HCT116 (cell line): ENCODE data around the gene PCSK6. TPM values are rescaled to one million over a fixed set of nuclear protein-coding genes. Genes with fewer than 3 reads are reported as not detected.

ENCODE experiments used
- ATAC-seq: fragments of 200-7000 bp; cut with Tn5 transposase; 2 replicates; pipeline ENCODE4 v1.9.1; 2020; ENCODE audit warnings: mild to moderate bottlenecking, moderate library complexity
- BruUV-seq: library from RNA; stranded (reverse); fragments of 400-500 nt; replicated peaks from 2 replicates; lab custom pipeline; 2021; lab: Mats Ljungman, UMichigan
- CTCF ChIA-PET: fragments of 300-600 bp; sonication (Branson Sonifier 250); formaldehyde crosslinking; loops from one replicate; lab custom pipeline; 2021; ENCODE audit warnings: antibody characterized with exemption; lab: Charles Lee
- POLR2A ChIA-PET: fragments of 300-600, 350-600 bp; sonication (Branson Sonifier 250); formaldehyde crosslinking; loops from one replicate; lab custom pipeline; 2021; ENCODE audit warnings: antibody characterized with exemption; lab: Charles Lee
- RAD21 ChIA-PET, 2 experiments: fragments of 300-600 bp; sonication (Branson Sonifier 250); formaldehyde crosslinking; loops; one replicate each; lab custom pipeline; 2023; ENCODE audit warnings: low total read pairs in 2 of 2; ENCODE audit not compliant: uncharacterized antibody in 2 of 2, unreplicated experiment in 2 of 2, low non-redundant PET in 1 of 2; lab: Charles Lee
- DNase-seq: peaks from one replicate; pipeline ENCODE4 v3.0.0-alpha.2; 2010; ENCODE audit warnings: low read depth, low spot score
- H2AFZ ChIP-seq: fragments of 200-600 bp; shearing (Covaris generic), sonication (generic); 2 replicates; pipeline ENCODE4 v1.6.1; 2017; ENCODE audit warnings: low read depth, mixed run types, mixed read lengths, antibody characterized with exemption, low read length; ENCODE audit not compliant: poor library complexity, severe bottlenecking
- H3K27ac ChIP-seq: 2 replicates; pipeline ENCODE4 v1.5.1; 2012; ENCODE audit warnings: low read depth, low read length
- H3K27me3 ChIP-seq: fragments of 200-600 bp; sonication (generic); 2 replicates; pipeline ENCODE4 v1.6.1; 2016; ENCODE audit warnings: mixed run types, low read length, mixed read lengths; ENCODE audit not compliant: insufficient read depth
- H3K36me3 ChIP-seq, 2 experiments: fragments of 200-500 bp in 1 of 2; fragments of 200-600 bp in 1 of 2; sonication (Bioruptor generic) in 1 of 2; sonication (generic) in 1 of 2; 2 replicates each; pipeline versions ENCODE4 v1.5.1 to v1.6.1; 2014 to 2016; ENCODE audit warnings: low read length in 2 of 2, inconsistent platforms in 1 of 2, mixed read lengths in 1 of 2, mixed run types in 1 of 2; ENCODE audit not compliant: insufficient read depth in 2 of 2, control insufficient read depth in 1 of 2
- H3K4me1 ChIP-seq, 2 experiments: fragments of 200-600 bp in 1 of 2; sonication (generic) in 1 of 2; 2 replicates each; pipeline versions ENCODE4 v1.5.1 to v1.6.1; 2012 to 2017; ENCODE audit warnings: low read length in 2 of 2, inconsistent platforms in 1 of 2, mild to moderate bottlenecking in 1 of 2, mixed read lengths in 1 of 2, mixed run types in 1 of 2, moderate library complexity in 1 of 2; ENCODE audit not compliant: insufficient read depth in 2 of 2, control insufficient read depth in 1 of 2
- H3K4me2 ChIP-seq: fragments of 200-600 bp; sonication (generic); 2 replicates; pipeline ENCODE4 v1.6.1; 2017; ENCODE audit warnings: mixed run types, low read length, mixed read lengths
- H3K4me3 ChIP-seq, 2 experiments: fragments of 200-600 bp in 1 of 2; sonication (generic) in 1 of 2; replicated peaks in 1 of 2; 2 replicates each; pipeline ENCODE4 v1.5.1; 2011 to 2016; ENCODE audit warnings: low read length in 2 of 2, control low read depth in 1 of 2, low read depth in 1 of 2, mild to moderate bottlenecking in 1 of 2, mixed read lengths in 1 of 2, mixed run types in 1 of 2
- H3K79me2 ChIP-seq: fragments of 200-600 bp; sonication (generic); 2 replicates; pipeline ENCODE4 v1.6.1; 2017; ENCODE audit warnings: mild to moderate bottlenecking, mixed run types, low read length, moderate library complexity, mixed read lengths; ENCODE audit not compliant: insufficient read depth
- H3K9ac ChIP-seq: fragments of 200-600 bp; sonication (generic); 2 replicates; pipeline ENCODE4 v1.6.1; 2016; ENCODE audit warnings: low read length, mixed read lengths
- H3K9me2 ChIP-seq: fragments of 200-600 bp; sonication (generic), shearing (Covaris generic); 2 replicates; pipeline ENCODE4 v1.6.1; 2017; ENCODE audit warnings: mixed run types, mild to moderate bottlenecking, moderate library complexity; ENCODE audit not compliant: insufficient read depth
- H3K9me3 ChIP-seq, 2 experiments: fragments of 200-500 bp in 1 of 2; fragments of 200-600 bp in 1 of 2; sonication (Bioruptor generic) in 1 of 2; sonication (generic) in 1 of 2; 2 replicates each; pipeline ENCODE4 v1.6.1; 2014 to 2017; ENCODE audit warnings: low read length in 2 of 2, mixed read lengths in 2 of 2, inconsistent platforms in 1 of 2, low read depth in 1 of 2, mild to moderate bottlenecking in 1 of 2, mixed run types in 1 of 2, moderate library complexity in 1 of 2; ENCODE audit not compliant: control insufficient read depth in 1 of 2, insufficient read depth in 1 of 2
- H4K20me1 ChIP-seq: fragments of 200-600 bp; sonication (generic), shearing (Covaris generic); 2 replicates; pipeline ENCODE4 v1.6.1; 2017; ENCODE audit warnings: mixed run types, mild to moderate bottlenecking, moderate library complexity; ENCODE audit not compliant: insufficient read depth
- ATF3 ChIP-seq: IDR thresholded peaks from 2 replicates; pipeline ENCODE4 v1.6.1; 2012
- CBX3 ChIP-seq: IDR thresholded peaks from 2 replicates; pipeline ENCODE4 v1.6.1; 2012; ENCODE audit warnings: low read depth
- CEBPB ChIP-seq: IDR thresholded peaks from 2 replicates; pipeline ENCODE4 v1.6.1; 2012; ENCODE audit warnings: low read depth
- ELF1 ChIP-seq: IDR thresholded peaks from 2 replicates; pipeline ENCODE4 v1.6.1; 2012; ENCODE audit warnings: low read depth, borderline replicate concordance
- EZH2 ChIP-seq: fragments of 200-600 bp; sonication (generic); IDR thresholded peaks from 2 replicates; pipeline ENCODE4 v1.6.1; 2017; ENCODE audit warnings: antibody characterized with exemption, mixed run types
- EZH2phosphoT487 ChIP-seq: fragments of 200-600 bp; IDR thresholded peaks from 2 replicates; pipeline ENCODE4 v1.6.1; 2018; ENCODE audit warnings: antibody characterized with exemption, borderline replicate concordance
- JUND ChIP-seq: IDR thresholded peaks from 2 replicates; pipeline ENCODE4 v1.6.1; 2012
- POLR2AphosphoS5 ChIP-seq: IDR thresholded peaks from 2 replicates; pipeline ENCODE4 v1.6.1; 2011; ENCODE audit warnings: mild to moderate bottlenecking, low read depth, low read length, moderate library complexity
- RAD21 ChIP-seq: IDR thresholded peaks from 2 replicates; pipeline ENCODE4 v1.6.1; 2012; ENCODE audit warnings: low read depth, mild to moderate bottlenecking
- SIN3A ChIP-seq: IDR thresholded peaks from 2 replicates; pipeline ENCODE4 v1.6.1; 2012; ENCODE audit warnings: low read depth
- SP1 ChIP-seq: IDR thresholded peaks from 2 replicates; pipeline ENCODE4 v1.6.1; 2012; ENCODE audit warnings: low read depth
- SRF ChIP-seq: IDR thresholded peaks from 2 replicates; pipeline ENCODE4 v1.6.1; 2012; ENCODE audit warnings: low read depth
- TCF7L2 ChIP-seq: IDR thresholded peaks from 2 replicates; pipeline ENCODE4 v1.7.0; 2011; ENCODE audit warnings: borderline replicate concordance, inconsistent platforms; ENCODE audit not compliant: insufficient read depth, insufficient read length; ENCODE audit errors: extremely low read depth
- YY1 ChIP-seq: IDR thresholded peaks from 2 replicates; pipeline ENCODE4 v1.6.1; 2011; ENCODE audit warnings: low read length, low read depth, moderate library complexity, mild to moderate bottlenecking; ENCODE audit not compliant: insufficient replicate concordance; ENCODE audit errors: extremely low read depth
- ZFX ChIP-seq: fragments of 450-650 bp; IDR thresholded peaks from 2 replicates; pipeline ENCODE4 v1.6.1; 2017
- ZNF274 ChIP-seq: fragments of 200-500 bp; sonication (Bioruptor generic); IDR thresholded peaks from 2 replicates; pipeline ENCODE4 v1.6.1; 2014; ENCODE audit warnings: mild to moderate bottlenecking, low read depth, low read length, inconsistent platforms
- intact Hi-C: fragments of 100-400 bp; cut with micrococcal nuclease; formaldehyde crosslinking; loops from 2 replicates; pipeline ENCODE4 v1.10.0; 2022
- total RNA-seq: library from RNA; stranded (reverse); gene quantifications from one replicate; pipeline ENCODE4 v1.2.1, GENCODE V29; 2021; ENCODE audit not compliant: unreplicated experiment
- TF ChIP-seq, protein P1 (sequence below): IDR thresholded peaks from 2 replicates; pipeline ENCODE4 v1.6.1; 2012

Gene PCSK6
- total RNA-seq, 1 experiment from 2014 or later = 13.5 TPM

- ChIA-PET POLR2A (no interaction called here), RAD21 (no interaction called here), CTCF (no interaction called here)
- Histone ChIP-seq H3K27ac (no peak overlapping the region), H3K4me3 (no peak overlapping the region), H2AFZ (no peak overlapping the region), H3K79me2 (no peaks in the 10 kb centered on the region), H3K9ac (no peak overlapping the region), H3K9me2 (no peaks in the 10 kb centered on the region), H3K36me3 (no peaks in the 10 kb centered on the region), H3K4me1 (no peaks in the 10 kb centered on the region), H3K9me3 (peaks cover 0 to 6% of the 10 kb centered on the region in 2 experiments; a peak in 1 of 4 replicates), H3K4me2 (no peak overlapping the region), H3K27me3 (no peaks in the 10 kb centered on the region), H4K20me1 (no peaks in the 10 kb centered on the region; the same call in 1 of the 2 replicates)
- DNase-seq (no peak), ATAC-seq (no peak)
- TF ChIP-seq EZH2 = no peak
- no peak for TF ChIP-seq SP1
- no peak for TF ChIP-seq CEBPB
- TF ChIP-seq ZFX = no peak
- no peak for TF ChIP-seq EZH2phosphoT487
- TF ChIP-seq SIN3A = no peak
- TF ChIP-seq TCF7L2 = no peak
- no peak for TF ChIP-seq ZNF274
- TF ChIP-seq JUND = no peak
- TF ChIP-seq POLR2AphosphoS5 = no peak
- TF ChIP-seq CBX3 = no peak
- no peak for TF ChIP-seq SRF
- TF ChIP-seq ELF1 = no peak
- TF ChIP-seq ATF3 = no peak
- TF ChIP-seq YY1 = no peak
- TF ChIP-seq RAD21 = no peak
- TF ChIP-seq, protein P1, sequence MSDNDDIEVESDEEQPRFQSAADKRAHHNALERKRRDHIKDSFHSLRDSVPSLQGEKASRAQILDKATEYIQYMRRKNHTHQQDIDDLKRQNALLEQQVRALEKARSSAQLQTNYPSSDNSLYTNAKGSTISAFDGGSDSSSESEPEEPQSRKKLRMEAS = no peak
- intact Hi-C loops = no loop called here
- no TSS peak for BruUV-seq
Measured at GRCh38 chr15:101514318-101514717, 24.8 kb upstream of the PCSK6 start.
